Activated naive CD4-positive, alpha-beta T cell treated with anti-CD3 and anti-CD28 coated beads, Interleukin-2, amount 10 ng/mL, durations not matched to agents 7 days and 5 days (primary cell): ENCODE measurements around the gene ASTN2.

Source experiments
- CTCF ChIA-PET: fragments of 350-600 bp; sonication (Branson Sonifier 250); formaldehyde crosslinking; loops from one replicate; lab custom pipeline; 2021; ENCODE audit warnings: antibody characterized with exemption; lab: Charles Lee
- DNase-seq: peaks from one replicate; pipeline ENCODE4 v3.0.0-alpha.2; 2020
- H3K27ac Mint-ChIP-seq: one replicate; pipeline ENCODE4 v1.8.0; 2021; ENCODE audit warnings: mild to moderate bottlenecking, moderate library complexity, mixed read lengths
- H3K27me3 Mint-ChIP-seq: one replicate; pipeline ENCODE4 v1.8.0; 2021; ENCODE audit warnings: mild to moderate bottlenecking, mixed read lengths
- H3K36me3 Mint-ChIP-seq: one replicate; pipeline ENCODE4 v1.8.0; 2021; ENCODE audit warnings: mixed read lengths
- H3K4me1 Mint-ChIP-seq: one replicate; pipeline ENCODE4 v1.8.0; 2021; ENCODE audit warnings: mixed read lengths
- H3K4me3 Mint-ChIP-seq: one replicate; pipeline ENCODE4 v1.8.0; 2021; ENCODE audit warnings: mild to moderate bottlenecking, moderate library complexity, mixed read lengths
- H3K9me3 Mint-ChIP-seq: one replicate; pipeline ENCODE4 v1.8.0; 2021; ENCODE audit warnings: mixed read lengths

ASTN2 gene

GRCh38 chr9:117242082-117242481 is 172.8 kb downstream of the ASTN2 start:
- no peak for DNase-seq
- H3K9me3 Mint-ChIP-seq: peaks cover 9% of the 10 kb centered on the region
- H3K27me3 Mint-ChIP-seq: no peaks in the 10 kb centered on the region
- H3K36me3 Mint-ChIP-seq: no peaks in the 10 kb centered on the region
- no peak overlapping the region for H3K4me3 Mint-ChIP-seq
- no peaks in the 10 kb centered on the region for H3K4me1 Mint-ChIP-seq
- CTCF ChIA-PET: no interaction called here
- H3K27ac Mint-ChIP-seq: no peak overlapping the region

- H3K4me3 Mint-ChIP-seq: no peak overlapping the region
- peaks cover 9% of the 10 kb centered on the region for H3K9me3 Mint-ChIP-seq
- CTCF ChIA-PET: no interaction called here
- no peak for DNase-seq
- H3K4me1 Mint-ChIP-seq: no peaks in the 10 kb centered on the region
- no peak overlapping the region for H3K27ac Mint-ChIP-seq
- H3K27me3 Mint-ChIP-seq: no peaks in the 10 kb centered on the region
- no peaks in the 10 kb centered on the region for H3K36me3 Mint-ChIP-seq
Observed at GRCh38 chr9:117239428-117239827, 175.4 kb downstream of the ASTN2 start.

- H3K27ac Mint-ChIP-seq: no peak overlapping the region
- peaks cover 7% of the 10 kb centered on the region for H3K9me3 Mint-ChIP-seq
- no peaks in the 10 kb centered on the region for H3K27me3 Mint-ChIP-seq
- H3K36me3 Mint-ChIP-seq: no peaks in the 10 kb centered on the region
- H3K4me3 Mint-ChIP-seq: no peak overlapping the region
- CTCF ChIA-PET: no interaction called here
- no peaks in the 10 kb centered on the region for H3K4me1 Mint-ChIP-seq
- DNase-seq: no peak
Observed at GRCh38 chr9:117234103-117234502, 180.8 kb downstream of the ASTN2 start.

- Mint-ChIP-seq H3K36me3 (no peaks in the 10 kb centered on the region), H3K9me3 (peaks cover 4% of the 10 kb centered on the region), H3K27ac (no peak overlapping the region), H3K4me3 (no peak overlapping the region), H3K4me1 (no peaks in the 10 kb centered on the region), H3K27me3 (no peaks in the 10 kb centered on the region)
- CTCF ChIA-PET: no interaction called here
- no peak for DNase-seq
Observed at GRCh38 chr9:117233016-117233415, 181.8 kb downstream of the ASTN2 start.

- Mint-ChIP-seq H3K9me3 (peaks cover 4% of the 10 kb centered on the region), H3K27ac (no peak overlapping the region), H3K4me1 (no peaks in the 10 kb centered on the region), H3K27me3 (no peaks in the 10 kb centered on the region), H3K36me3 (no peaks in the 10 kb centered on the region), H3K4me3 (no peak overlapping the region)
- DNase-seq: no peak
- CTCF ChIA-PET: no interaction called here
Observed at GRCh38 chr9:117232281-117232680, 182.6 kb downstream of the ASTN2 start.

GRCh38 chr9:117231012-117231411 is 183.8 kb downstream of the ASTN2 start:
- H3K9me3 Mint-ChIP-seq: peaks cover 4% of the 10 kb centered on the region
- H3K36me3 Mint-ChIP-seq: no peaks in the 10 kb centered on the region
- no peaks in the 10 kb centered on the region for H3K4me1 Mint-ChIP-seq
- CTCF ChIA-PET: no interaction called here
- H3K27me3 Mint-ChIP-seq: no peaks in the 10 kb centered on the region
- no peak for DNase-seq
- no peak overlapping the region for H3K4me3 Mint-ChIP-seq
- no peak overlapping the region for H3K27ac Mint-ChIP-seq

GRCh38 chr9:117224695-117225094 is 190.2 kb downstream of the ASTN2 start:
- Mint-ChIP-seq H3K4me1 (no peaks in the 10 kb centered on the region), H3K4me3 (no peak overlapping the region)
- CTCF ChIA-PET: no interaction called here

GRCh38 chr9:117218951-117219350 is 195.9 kb downstream of the ASTN2 start:
- Mint-ChIP-seq H3K27ac (no peak overlapping the region), H3K36me3 (no peaks in the 10 kb centered on the region), H3K4me3 (no peak overlapping the region), H3K4me1 (no peaks in the 10 kb centered on the region), H3K9me3 (no peaks in the 10 kb centered on the region), H3K27me3 (no peaks in the 10 kb centered on the region)
- CTCF ChIA-PET: no interaction called here
- no peak for DNase-seq

More at GRCh38 chr9:117224695-117225094, 190.2 kb downstream of the ASTN2 start:
- H3K27ac Mint-ChIP-seq: no peak overlapping the region
- DNase-seq: no peak
- peaks cover 6% of the 10 kb centered on the region for H3K9me3 Mint-ChIP-seq
- no peaks in the 10 kb centered on the region for H3K36me3 Mint-ChIP-seq
- H3K27me3 Mint-ChIP-seq: no peaks in the 10 kb centered on the region

GRCh38 chr9:117214416-117214815 is 200.4 kb downstream of the ASTN2 start:
- no peaks in the 10 kb centered on the region for H3K4me1 Mint-ChIP-seq
- H3K27ac Mint-ChIP-seq: no peak overlapping the region
- no peak for DNase-seq
- no peak overlapping the region for H3K4me3 Mint-ChIP-seq
- CTCF ChIA-PET: no interaction called here
- H3K27me3 Mint-ChIP-seq: no peaks in the 10 kb centered on the region
- H3K9me3 Mint-ChIP-seq: peaks cover 3% of the 10 kb centered on the region
- no peaks in the 10 kb centered on the region for H3K36me3 Mint-ChIP-seq

GRCh38 chr9:117211280-117211679 is 203.6 kb downstream of the ASTN2 start:
- Mint-ChIP-seq H3K27me3 (no peaks in the 10 kb centered on the region), H3K4me1 (no peaks in the 10 kb centered on the region), H3K4me3 (no peak overlapping the region), H3K36me3 (no peaks in the 10 kb centered on the region), H3K9me3 (peaks cover 7% of the 10 kb centered on the region), H3K27ac (no peak overlapping the region)
- CTCF ChIA-PET: no interaction called here
- no peak for DNase-seq

GRCh38 chr9:117205806-117206205 is 209.1 kb downstream of the ASTN2 start:
- H3K36me3 Mint-ChIP-seq: no peaks in the 10 kb centered on the region
- CTCF ChIA-PET: no interaction called here
- H3K4me1 Mint-ChIP-seq: no peaks in the 10 kb centered on the region
- no peak overlapping the region for H3K27ac Mint-ChIP-seq
- H3K27me3 Mint-ChIP-seq: no peaks in the 10 kb centered on the region
- no peak for DNase-seq
- H3K4me3 Mint-ChIP-seq: no peak overlapping the region
- H3K9me3 Mint-ChIP-seq: peaks cover 6% of the 10 kb centered on the region

- CTCF ChIA-PET: no interaction called here
- no peaks in the 10 kb centered on the region for H3K27me3 Mint-ChIP-seq
- no peaks in the 10 kb centered on the region for H3K4me1 Mint-ChIP-seq
- H3K9me3 Mint-ChIP-seq: peaks cover 6% of the 10 kb centered on the region
- no peak for DNase-seq
- no peak overlapping the region for H3K4me3 Mint-ChIP-seq
- H3K27ac Mint-ChIP-seq: no peak overlapping the region
- no peaks in the 10 kb centered on the region for H3K36me3 Mint-ChIP-seq
Observed at GRCh38 chr9:117204971-117205370, 209.9 kb downstream of the ASTN2 start.

GRCh38 chr9:117191504-117192261 is 223.2 kb downstream of the ASTN2 start:
- CTCF ChIA-PET: no interaction called here
- no peak overlapping the region for H3K27ac Mint-ChIP-seq

GRCh38 chr9:117189121-117189520 is 225.7 kb downstream of the ASTN2 start:
- no peak overlapping the region for H3K4me3 Mint-ChIP-seq
- H3K27ac Mint-ChIP-seq: no peak overlapping the region
- no peaks in the 10 kb centered on the region for H3K4me1 Mint-ChIP-seq
- H3K27me3 Mint-ChIP-seq: no peaks in the 10 kb centered on the region
- no peaks in the 10 kb centered on the region for H3K36me3 Mint-ChIP-seq
- peaks cover 3% of the 10 kb centered on the region for H3K9me3 Mint-ChIP-seq
- DNase-seq: no peak
- CTCF ChIA-PET: no interaction called here

More at GRCh38 chr9:117191504-117192261, 223.2 kb downstream of the ASTN2 start:
- Mint-ChIP-seq H3K4me1 (no peaks in the 10 kb centered on the region), H3K36me3 (no peaks in the 10 kb centered on the region), H3K4me3 (no peak overlapping the region), H3K27me3 (no peaks in the 10 kb centered on the region), H3K9me3 (peaks cover 6% of the 10 kb centered on the region)
- no peak for DNase-seq

GRCh38 chr9:117188394-117188793 is 226.5 kb downstream of the ASTN2 start:
- DNase-seq: no peak
- no peak overlapping the region for H3K27ac Mint-ChIP-seq
- H3K9me3 Mint-ChIP-seq: peaks cover 3% of the 10 kb centered on the region
- no peaks in the 10 kb centered on the region for H3K36me3 Mint-ChIP-seq
- CTCF ChIA-PET: no interaction called here
- H3K4me3 Mint-ChIP-seq: no peak overlapping the region
- no peaks in the 10 kb centered on the region for H3K4me1 Mint-ChIP-seq
- H3K27me3 Mint-ChIP-seq: no peaks in the 10 kb centered on the region
